GM13976 (cell line): ENCODE results near the gene HOXB2.

Experiments used
- DNase-seq: peaks from one replicate; pipeline ENCODE4 v3.0.0; 2012; ENCODE audit warnings: low spot score
- CTCF ChIP-seq: IDR thresholded peaks from 2 replicates; pipeline ENCODE4 v1.5.1; 2012; ENCODE audit warnings: borderline replicate concordance, mild to moderate bottlenecking; ENCODE audit not compliant: insufficient read depth; ENCODE audit errors: extremely low read depth, missing control alignments, control extremely low read depth
- in situ Hi-C: fragments of 300-500 bp; cut with MboI; formaldehyde crosslinking; loops from one replicate; pipeline ENCODE4 v1.12.0; 2022; ENCODE audit warnings: low sequenced_read_pairs, mixed read lengths, inconsistent platforms; ENCODE audit not compliant: unreplicated experiment

The HOXB2 gene

GRCh38 chr17:48523010-48523409, 21.9 kb downstream of the HOXB2 start:
- in situ Hi-C loops: no loop called here
- no peak for DNase-seq
- no peak for TF ChIP-seq CTCF

GRCh38 chr17:48522031-48522653, 22.8 kb downstream of the HOXB2 start:
- TF ChIP-seq CTCF: no peak
- in situ Hi-C loops: no loop called here
- DNase-seq: no peak

GRCh38 chr17:48520631-48521079, 24.3 kb downstream of the HOXB2 start:
- DNase-seq: no peak
- no peak for TF ChIP-seq CTCF
- in situ Hi-C loops: no loop called here

- in situ Hi-C loops: no loop called here
- DNase-seq: no peak
- TF ChIP-seq CTCF: no peak
Measured at GRCh38 chr17:48519427-48519826, 25.5 kb downstream of the HOXB2 start.

- in situ Hi-C loops: no loop called here
- no peak for DNase-seq
- no peak for TF ChIP-seq CTCF
Measured at GRCh38 chr17:48517478-48517877, 27.4 kb downstream of the HOXB2 start.

- in situ Hi-C loops: no loop called here
- TF ChIP-seq CTCF: no peak
- DNase-seq: no peak
Measured at GRCh38 chr17:48515925-48516900, 28.7 kb downstream of the HOXB2 start.
